Lung (tissue), 16 donors: Measurements from ENCODE around the gene MED4. TPM values are rescaled to one million over a fixed set of nuclear protein-coding genes. Genes with fewer than 3 reads are reported as not detected.

ENCODE experiments used
- ATAC-seq: fragments of 200-7000 bp; cut with Tn5 transposase; one replicate; pipeline ENCODE4 v1.9.1; 2020; ENCODE audit warnings: moderate number of reproducible peaks; ENCODE audit not compliant: insufficient read depth, low FRiP score
- DNase-seq, 3 donors: peaks; one replicate each; pipeline ENCODE4 v3.0.0-alpha.2; 2013 to 2017
- H3K27ac ChIP-seq, 2 donors: one replicate each; pipeline ENCODE4 v1.5.1; 2013; ENCODE audit warnings: mild to moderate bottlenecking in 2 of 2, moderate library complexity in 2 of 2, control low read depth in 1 of 2, inconsistent platforms in 1 of 2, low read depth in 1 of 2, low read length in 1 of 2
- H3K27me3 ChIP-seq, 3 donors: one replicate each; pipeline ENCODE4 v1.5.1; 2013; ENCODE audit warnings: low read length in 2 of 3; ENCODE audit not compliant: control insufficient read depth in 3 of 3, insufficient read depth in 3 of 3
- H3K36me3 ChIP-seq, 4 donors: one replicate each; pipeline ENCODE4 v1.5.1; 2013; ENCODE audit warnings: low read length in 4 of 4, mild to moderate bottlenecking in 1 of 4, moderate library complexity in 1 of 4; ENCODE audit not compliant: control insufficient read depth in 4 of 4, insufficient read depth in 4 of 4
- H3K4me1 ChIP-seq, 5 donors: one replicate each; pipeline ENCODE4 v1.5.1; 2013; ENCODE audit warnings: low read length in 5 of 5, mild to moderate bottlenecking in 2 of 5, moderate library complexity in 1 of 5; ENCODE audit not compliant: control insufficient read depth in 5 of 5, insufficient read depth in 5 of 5
- H3K4me3 ChIP-seq: one replicate; pipeline ENCODE4 v1.5.1; 2013; ENCODE audit warnings: mild to moderate bottlenecking, control low read depth, moderate library complexity
- H3K9ac ChIP-seq, 2 donors: one replicate each; pipeline ENCODE4 v1.5.1; 2013; ENCODE audit warnings: low read length in 2 of 2, control low read depth in 1 of 2; ENCODE audit not compliant: insufficient read depth in 1 of 2
- H3K9me3 ChIP-seq, 4 donors: one replicate each; pipeline ENCODE4 v1.5.1; 2013; ENCODE audit warnings: low read length in 3 of 4, mild to moderate bottlenecking in 1 of 4, moderate library complexity in 1 of 4; ENCODE audit not compliant: control insufficient read depth in 4 of 4, insufficient read depth in 3 of 4
- WGBS, 2 donors: extraction: QIAGEN DNeasy Blood & Tissue Kit; methylation state at CpG; one replicate each; pipeline ENCODE4 v1.1.7; 2013; 5-methylcytosine and 5-hydroxymethylcytosine counted together
- long read RNA-seq, 5 donors: transcript quantifications; one replicate each; lab custom pipeline, GENCODE V29; 2026
- polyA plus RNA-seq, 2 donors: library from polyadenylated mRNA; stranded (reverse); fragments of 200-250 nt; gene quantifications; one replicate each; pipeline ENCODE4 v1.2.1, GENCODE V29; 2013
- total RNA-seq, 2 donors: library from RNA; depleted of rRNA in 1 of 2; stranded (reverse); fragments of >200 nt in 1 of 2; gene quantifications; one replicate each; pipeline ENCODE4 v1.2.1, GENCODE V29; 2014 to 2021
- TF ChIP-seq, protein P1 (sequence below): IDR thresholded peaks from 2 replicates; pipeline ENCODE4 v1.5.1; 2012; ENCODE audit warnings: mild to moderate bottlenecking; ENCODE audit errors: control extremely low read depth, extremely low read depth
- donor health status: control.
- donor health status: control.
- donor health status: Bipolar disorder and iron deficiency.
- donor health status: healthy.
- donor health status: DM: yes; HTN: yes; CAD: no.

The MED4 gene, protein sequence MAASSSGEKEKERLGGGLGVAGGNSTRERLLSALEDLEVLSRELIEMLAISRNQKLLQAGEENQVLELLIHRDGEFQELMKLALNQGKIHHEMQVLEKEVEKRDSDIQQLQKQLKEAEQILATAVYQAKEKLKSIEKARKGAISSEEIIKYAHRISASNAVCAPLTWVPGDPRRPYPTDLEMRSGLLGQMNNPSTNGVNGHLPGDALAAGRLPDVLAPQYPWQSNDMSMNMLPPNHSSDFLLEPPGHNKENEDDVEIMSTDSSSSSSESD
- total RNA-seq (10 to 100 TPM; 37.7 to 48.4 TPM), polyA plus RNA-seq (10 to 100 TPM; 46.9 to 69.8 TPM)
- long read RNA-seq, donor 1, transcript MED4-202 (7 exons, 931 nt): minor isoform, 7 of 85 reads
- long read RNA-seq, donor 1, transcript MED4-201 (7 exons, 2,022 nt): major isoform, 24 of 85 reads
- long read RNA-seq, donor 1, partial matches to known transcripts: 54 of 85 reads
- long read RNA-seq, donor 1, other reads (novel, unspliced or antisense): 0 of 85 reads
- long read RNA-seq, donor 2, partial matches to known transcripts: 23 of 29 reads
- long read RNA-seq, donor 2, other reads (novel, unspliced or antisense): 0 of 29 reads
- long read RNA-seq, donor 3, transcript MED4-202 (7 exons, 931 nt): minor isoform, 9 of 57 reads
- long read RNA-seq, donor 3, transcript MED4-201 (7 exons, 2,022 nt): major isoform, 12 of 57 reads
- long read RNA-seq, donor 3, partial matches to known transcripts: 36 of 57 reads
- long read RNA-seq, donor 3, other reads (novel, unspliced or antisense): 0 of 57 reads
- long read RNA-seq, donor 4, transcript MED4-201 (7 exons, 2,022 nt): major isoform, 10 of 33 reads
- long read RNA-seq, donor 4, partial matches to known transcripts: 21 of 33 reads
- long read RNA-seq, donor 4, other reads (novel, unspliced or antisense): 0 of 33 reads
- long read RNA-seq, donor 5, transcript MED4-202 (7 exons, 931 nt): minor isoform, 12 of 125 reads
- long read RNA-seq, donor 5, transcript MED4-201 (7 exons, 2,022 nt): major isoform, 39 of 125 reads
- long read RNA-seq, donor 5, partial matches to known transcripts: 74 of 125 reads
- long read RNA-seq, donor 5, other reads (novel, unspliced or antisense): 0 of 125 reads

DNA sequence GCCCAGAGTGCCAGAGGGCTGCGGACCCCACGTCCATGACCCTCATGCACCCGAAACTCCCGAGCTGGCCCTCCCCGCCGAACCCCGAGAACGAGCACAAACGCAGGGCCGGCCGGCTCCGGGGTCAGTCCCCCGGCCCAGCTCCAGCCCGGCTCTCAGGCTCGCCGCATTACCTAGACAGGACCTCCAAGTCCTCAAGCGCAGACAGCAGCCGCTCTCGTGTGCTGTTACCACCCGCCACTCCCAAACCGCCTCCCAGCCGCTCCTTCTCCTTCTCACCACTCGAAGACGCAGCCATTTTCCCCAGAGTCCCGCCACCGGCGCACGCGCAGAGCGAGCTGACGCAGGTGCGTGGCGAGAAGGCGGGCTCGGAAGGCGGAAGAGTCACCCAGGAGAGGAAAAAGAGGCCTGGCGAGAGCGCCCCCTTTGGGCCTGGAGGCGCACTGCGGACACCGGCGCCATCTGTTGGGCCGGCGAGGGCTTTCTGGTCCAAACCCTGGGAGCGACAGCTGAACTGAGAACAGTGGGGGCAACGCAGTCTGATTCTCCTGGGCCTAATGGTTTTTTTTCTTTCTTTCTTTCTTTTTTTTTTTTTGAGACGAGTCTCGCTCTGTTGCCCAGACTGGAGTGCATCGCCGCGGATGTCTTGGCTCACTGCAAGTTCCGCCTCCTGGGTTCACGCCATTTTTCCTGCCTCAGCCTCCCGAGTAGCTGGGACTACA, at the start of gene MED4:
MED4 (minus strand) TSS at position 324 of the 722 bp plus-strand sequence; CDS start at position 298, 26 bp downstream.
- ATAC-seq (peak; percentile 100), DNase-seq (peak; percentile 97)
- TF ChIP-seq, protein P1, sequence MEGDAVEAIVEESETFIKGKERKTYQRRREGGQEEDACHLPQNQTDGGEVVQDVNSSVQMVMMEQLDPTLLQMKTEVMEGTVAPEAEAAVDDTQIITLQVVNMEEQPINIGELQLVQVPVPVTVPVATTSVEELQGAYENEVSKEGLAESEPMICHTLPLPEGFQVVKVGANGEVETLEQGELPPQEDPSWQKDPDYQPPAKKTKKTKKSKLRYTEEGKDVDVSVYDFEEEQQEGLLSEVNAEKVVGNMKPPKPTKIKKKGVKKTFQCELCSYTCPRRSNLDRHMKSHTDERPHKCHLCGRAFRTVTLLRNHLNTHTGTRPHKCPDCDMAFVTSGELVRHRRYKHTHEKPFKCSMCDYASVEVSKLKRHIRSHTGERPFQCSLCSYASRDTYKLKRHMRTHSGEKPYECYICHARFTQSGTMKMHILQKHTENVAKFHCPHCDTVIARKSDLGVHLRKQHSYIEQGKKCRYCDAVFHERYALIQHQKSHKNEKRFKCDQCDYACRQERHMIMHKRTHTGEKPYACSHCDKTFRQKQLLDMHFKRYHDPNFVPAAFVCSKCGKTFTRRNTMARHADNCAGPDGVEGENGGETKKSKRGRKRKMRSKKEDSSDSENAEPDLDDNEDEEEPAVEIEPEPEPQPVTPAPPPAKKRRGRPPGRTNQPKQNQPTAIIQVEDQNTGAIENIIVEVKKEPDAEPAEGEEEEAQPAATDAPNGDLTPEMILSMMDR: peak; percentile 99
- WGBS, 2 donors: 10 to 12% methylated on average over 54 of the region's 54 CpGs
- Histone ChIP-seq H3K4me1 (peaks cover 0 to 14% (median 7%) of the 10 kb centered on the region in 5 donors), H3K27ac (peak within 1 kb of the TSS; percentile 70 to 92), H3K4me3 (peak within 1 kb of the TSS; percentile 97), H3K9me3 (no peaks in the 10 kb centered on the region), H3K36me3 (peaks cover 0 to 3% (median 0%) of the 10 kb centered on the region in 4 donors), H3K9ac (peak within 1 kb of the TSS; percentile 90 to 94), H3K27me3 (no peaks in the 10 kb centered on the region)

DNA sequence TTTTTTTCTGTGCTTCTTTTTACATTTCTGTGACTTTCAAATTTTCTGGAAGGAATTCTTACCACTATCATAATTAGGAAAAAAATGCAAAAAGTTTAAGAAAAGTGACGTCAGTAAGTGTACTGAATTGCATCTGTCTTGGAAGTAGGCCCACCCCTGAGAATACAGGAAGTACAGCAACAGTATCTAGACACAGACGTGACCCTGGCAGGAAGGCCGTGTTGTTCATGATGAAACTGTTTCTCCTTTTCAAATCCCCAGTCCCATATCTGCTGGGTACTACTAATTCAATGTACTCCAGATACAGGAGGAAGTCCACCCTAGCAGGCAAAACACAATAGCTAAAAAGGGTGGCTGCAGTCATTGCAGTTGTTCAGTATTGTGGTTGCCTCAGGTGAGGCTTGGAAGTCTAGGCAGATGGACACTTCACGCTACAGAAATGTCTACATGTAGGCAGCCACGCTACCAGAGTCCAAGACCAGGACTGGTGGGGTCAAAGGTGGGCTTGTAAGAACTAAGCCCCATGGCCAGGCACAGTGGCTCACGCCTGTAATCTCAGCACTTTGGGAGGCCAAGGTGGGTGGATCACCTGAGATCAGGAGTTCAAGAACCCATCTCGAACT, 49.6 kb upstream of the MED4 start:
- ATAC-seq (peak; percentile 79), DNase-seq (peak; percentile 30 to 75 (median 59))
- TF ChIP-seq, protein P1: no peak
- 59 to 63% methylated on average over 7 of the region's 7 CpGs for WGBS, 2 donors
- Histone ChIP-seq H3K27ac (peak overlapping the region; percentile 59 to 90), H3K9me3 (no peaks in the 10 kb centered on the region), H3K36me3 (no peaks in the 10 kb centered on the region), H3K9ac (no peak overlapping the region), H3K4me1 (peaks cover 0 to 4% (median 0%) of the 10 kb centered on the region in 5 donors), H3K4me3 (no peak overlapping the region), H3K27me3 (no peaks in the 10 kb centered on the region)

DNA sequence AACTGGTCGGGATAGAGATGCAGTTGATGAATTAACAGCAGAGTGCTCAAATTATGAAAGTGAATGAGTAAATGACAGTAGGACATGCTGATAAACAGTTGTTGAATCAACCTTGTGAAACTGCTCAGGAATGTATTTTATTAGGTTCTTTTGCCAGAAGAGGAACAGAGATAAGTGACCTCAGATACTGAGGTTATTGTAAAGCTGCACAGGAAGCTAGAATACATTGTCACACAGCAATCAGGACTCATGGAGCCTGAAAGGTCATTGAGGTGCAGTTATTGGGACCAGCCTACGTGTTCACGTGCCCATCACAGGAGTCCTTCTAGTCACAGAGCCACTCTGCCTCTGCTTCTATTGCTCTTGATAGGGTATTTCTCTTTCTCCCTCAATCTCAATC, 47.5 kb upstream of the MED4 start:
- WGBS, 2 donors: 65 to 67% methylated on average over 3 of the region's 3 CpGs
- TF ChIP-seq, protein P1: no peak
- no peak for ATAC-seq

More for the DNA sequence above, 47.5 kb upstream of the MED4 start:
- no peaks in the 10 kb centered on the region for H3K9me3 ChIP-seq
- no peak overlapping the region for H3K4me3 ChIP-seq
- H3K9ac ChIP-seq: no peak overlapping the region
- no peak for DNase-seq
- peak overlapping the region in 1 of 2 donors; percentile 45 for H3K27ac ChIP-seq
- peaks cover 0 to 4% (median 0%) of the 10 kb centered on the region in 5 donors for H3K4me1 ChIP-seq
- H3K36me3 ChIP-seq: no peaks in the 10 kb centered on the region
- no peaks in the 10 kb centered on the region for H3K27me3 ChIP-seq
